ENCODE results near the gene ZNF512B.

DNA sequence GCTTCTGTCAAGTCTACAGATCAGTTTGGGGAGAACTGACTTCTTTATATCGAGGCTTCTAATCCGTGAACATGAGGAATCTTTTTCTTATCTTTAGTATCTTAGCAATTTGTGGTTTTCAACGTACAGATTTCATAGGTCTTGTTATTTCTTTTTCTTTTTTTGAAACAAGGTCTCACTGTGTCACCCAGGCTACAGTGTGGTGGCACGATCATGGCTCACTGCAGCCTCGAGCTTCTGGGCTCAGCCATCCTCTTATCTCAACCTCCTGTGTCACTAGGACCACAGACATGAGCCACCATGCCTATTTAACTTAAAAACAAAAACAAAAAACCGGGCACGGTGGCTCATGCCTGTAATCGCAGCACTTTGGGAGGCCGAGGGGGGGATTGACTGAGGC is 45.5 kb downstream of the ZNF512B start:
- TF ChIP-seq, protein P1, sequence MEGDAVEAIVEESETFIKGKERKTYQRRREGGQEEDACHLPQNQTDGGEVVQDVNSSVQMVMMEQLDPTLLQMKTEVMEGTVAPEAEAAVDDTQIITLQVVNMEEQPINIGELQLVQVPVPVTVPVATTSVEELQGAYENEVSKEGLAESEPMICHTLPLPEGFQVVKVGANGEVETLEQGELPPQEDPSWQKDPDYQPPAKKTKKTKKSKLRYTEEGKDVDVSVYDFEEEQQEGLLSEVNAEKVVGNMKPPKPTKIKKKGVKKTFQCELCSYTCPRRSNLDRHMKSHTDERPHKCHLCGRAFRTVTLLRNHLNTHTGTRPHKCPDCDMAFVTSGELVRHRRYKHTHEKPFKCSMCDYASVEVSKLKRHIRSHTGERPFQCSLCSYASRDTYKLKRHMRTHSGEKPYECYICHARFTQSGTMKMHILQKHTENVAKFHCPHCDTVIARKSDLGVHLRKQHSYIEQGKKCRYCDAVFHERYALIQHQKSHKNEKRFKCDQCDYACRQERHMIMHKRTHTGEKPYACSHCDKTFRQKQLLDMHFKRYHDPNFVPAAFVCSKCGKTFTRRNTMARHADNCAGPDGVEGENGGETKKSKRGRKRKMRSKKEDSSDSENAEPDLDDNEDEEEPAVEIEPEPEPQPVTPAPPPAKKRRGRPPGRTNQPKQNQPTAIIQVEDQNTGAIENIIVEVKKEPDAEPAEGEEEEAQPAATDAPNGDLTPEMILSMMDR (IDR thresholded peaks at IDR 0.05): no peak
- no peak for TF ChIP-seq EP300 (IDR thresholded peaks at IDR 0.05)
- no peak for TF ChIP-seq POLR2AphosphoS5 (IDR thresholded peaks at IDR 0.05)
